CD4-positive, alpha-beta T cell treated with Interleukin-6 at 100 ng/mL for 8 hours (primary cell): Measurements from ENCODE around the gene RC3H1.

Experiments used
- DNase-seq: peaks from one replicate; pipeline ENCODE4 v3.0.0-alpha.2; 2020; ENCODE audit warnings: mixed read lengths, low spot score

The RC3H1 gene

DNA sequence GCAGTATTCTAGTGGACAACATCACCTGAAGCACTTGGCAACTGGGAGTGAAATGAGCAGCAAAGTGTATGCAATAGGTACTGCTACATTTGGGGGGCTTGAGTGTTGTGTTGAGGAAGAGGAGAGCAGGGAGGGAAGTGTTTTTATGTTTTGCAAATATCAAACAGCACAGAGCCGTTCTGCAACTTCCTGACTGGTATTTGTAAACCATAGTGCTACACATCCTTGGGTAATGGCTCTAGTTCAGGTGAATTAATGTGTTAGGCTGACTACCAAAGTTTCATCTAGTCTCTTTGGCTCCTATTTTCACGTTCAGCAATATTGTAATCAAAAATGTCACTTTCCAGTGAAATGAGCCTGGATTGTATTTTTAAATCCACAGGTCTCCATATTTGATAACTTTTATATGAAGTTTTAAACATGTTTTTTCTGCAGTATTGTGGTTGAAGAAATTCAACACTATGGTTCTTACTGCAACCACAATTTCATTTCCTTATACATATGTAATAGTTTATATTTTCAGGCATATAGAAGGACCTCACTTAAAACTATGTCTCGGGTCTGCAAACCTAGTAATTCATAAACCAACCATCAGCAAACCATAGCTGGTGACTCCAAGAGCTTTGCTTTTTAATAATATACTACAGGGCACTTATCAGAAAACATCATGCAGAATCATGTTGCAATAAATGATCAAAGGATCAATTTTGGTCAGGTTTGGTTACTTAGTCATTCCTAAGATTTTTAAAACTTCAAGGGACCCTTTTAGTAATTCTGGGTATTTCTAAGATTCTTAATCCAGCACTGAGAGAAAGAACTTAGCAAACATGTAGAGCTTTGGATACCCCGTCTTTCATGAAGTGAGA is 135.2 kb downstream of the RC3H1 start:
- no peak for DNase-seq

DNA sequence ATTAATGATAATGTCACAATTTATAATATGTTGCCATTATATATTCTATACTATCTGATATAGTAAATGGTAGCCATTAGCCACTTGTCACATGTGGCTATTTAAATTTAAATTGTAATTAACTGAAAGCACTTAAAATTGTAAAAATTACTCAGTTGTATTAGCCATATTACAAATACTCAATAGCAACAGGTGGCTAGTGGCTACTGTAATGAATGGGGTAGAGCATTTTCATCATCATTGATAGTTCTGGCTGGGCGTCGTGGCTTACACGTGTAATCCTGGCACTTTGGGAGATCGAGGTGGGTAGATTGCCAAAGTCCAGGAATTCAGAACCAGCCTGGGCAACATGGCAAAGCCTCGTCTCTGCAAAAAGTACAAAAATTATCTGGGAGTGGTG is 137.5 kb downstream of the RC3H1 start:
- no peak for DNase-seq
